ENCODE results near the gene ZNF212.

DNA sequence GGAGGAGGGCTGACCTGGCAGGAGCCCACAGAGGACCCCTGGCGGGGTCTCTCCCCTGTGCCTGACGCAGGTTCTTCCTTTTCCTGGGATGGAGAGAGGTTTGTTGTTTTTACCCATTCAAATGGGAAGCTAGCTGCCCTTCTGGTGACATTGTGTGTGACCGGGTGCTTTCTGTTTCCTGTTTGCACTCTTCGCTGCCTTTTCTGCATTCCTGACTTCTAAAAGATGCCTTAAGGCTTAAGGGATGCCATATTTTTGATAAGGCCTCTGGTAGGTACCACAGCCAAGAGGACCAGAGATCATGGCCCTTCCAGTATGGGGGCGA, 42.8 kb downstream of the ZNF212 start:
- TF ChIP-seq, protein P1, sequence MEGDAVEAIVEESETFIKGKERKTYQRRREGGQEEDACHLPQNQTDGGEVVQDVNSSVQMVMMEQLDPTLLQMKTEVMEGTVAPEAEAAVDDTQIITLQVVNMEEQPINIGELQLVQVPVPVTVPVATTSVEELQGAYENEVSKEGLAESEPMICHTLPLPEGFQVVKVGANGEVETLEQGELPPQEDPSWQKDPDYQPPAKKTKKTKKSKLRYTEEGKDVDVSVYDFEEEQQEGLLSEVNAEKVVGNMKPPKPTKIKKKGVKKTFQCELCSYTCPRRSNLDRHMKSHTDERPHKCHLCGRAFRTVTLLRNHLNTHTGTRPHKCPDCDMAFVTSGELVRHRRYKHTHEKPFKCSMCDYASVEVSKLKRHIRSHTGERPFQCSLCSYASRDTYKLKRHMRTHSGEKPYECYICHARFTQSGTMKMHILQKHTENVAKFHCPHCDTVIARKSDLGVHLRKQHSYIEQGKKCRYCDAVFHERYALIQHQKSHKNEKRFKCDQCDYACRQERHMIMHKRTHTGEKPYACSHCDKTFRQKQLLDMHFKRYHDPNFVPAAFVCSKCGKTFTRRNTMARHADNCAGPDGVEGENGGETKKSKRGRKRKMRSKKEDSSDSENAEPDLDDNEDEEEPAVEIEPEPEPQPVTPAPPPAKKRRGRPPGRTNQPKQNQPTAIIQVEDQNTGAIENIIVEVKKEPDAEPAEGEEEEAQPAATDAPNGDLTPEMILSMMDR (conservative IDR thresholded peaks at IDR 0.05; ENCODE audit: low read length): no peak
- TF ChIP-seq EZH2phosphoT487 (IDR thresholded peaks at IDR 0.05; ENCODE audit: borderline replicate concordance): no peak

Measured in Loucy (cell line).